HG02981 (cell line): Measurements from ENCODE around the gene RRAGB.
A peak's percentile ranks its signal among the peaks of the same experiment; 100 is the strongest.
"Not testable (repeated sequence)": the region's sequence is repeated elsewhere in the genome, so short reads cannot be mapped to it uniquely, and the experiment has no call there.

Source experiments
- ATAC-seq: cut with Tn5 transposase; IDR thresholded peaks from one replicate; pipeline ENCODE4 v1.9.1; 2021; ENCODE audit warnings: mild to moderate bottlenecking, moderate library complexity; ENCODE audit not compliant: unreplicated experiment

The RRAGB gene

DNA sequence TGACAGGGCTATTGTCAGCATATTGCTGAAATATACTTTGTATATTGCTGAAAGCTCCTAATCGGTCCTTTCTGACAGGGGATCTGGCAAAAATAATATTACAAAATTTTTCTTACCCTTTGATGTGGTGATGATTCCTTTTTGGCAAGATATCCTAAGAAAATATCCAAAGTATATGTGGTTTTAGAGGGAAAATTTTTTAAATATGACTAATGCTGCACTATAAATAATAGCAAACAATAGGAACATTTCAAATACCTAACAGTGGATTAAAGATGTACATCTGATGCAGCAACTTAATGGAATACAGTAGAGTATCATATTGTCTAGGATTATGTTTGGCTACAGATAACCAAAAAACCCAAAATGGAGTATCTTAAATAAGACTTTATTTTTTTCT, 49.6 kb downstream of the RRAGB start:
- ATAC-seq: no peak

DNA sequence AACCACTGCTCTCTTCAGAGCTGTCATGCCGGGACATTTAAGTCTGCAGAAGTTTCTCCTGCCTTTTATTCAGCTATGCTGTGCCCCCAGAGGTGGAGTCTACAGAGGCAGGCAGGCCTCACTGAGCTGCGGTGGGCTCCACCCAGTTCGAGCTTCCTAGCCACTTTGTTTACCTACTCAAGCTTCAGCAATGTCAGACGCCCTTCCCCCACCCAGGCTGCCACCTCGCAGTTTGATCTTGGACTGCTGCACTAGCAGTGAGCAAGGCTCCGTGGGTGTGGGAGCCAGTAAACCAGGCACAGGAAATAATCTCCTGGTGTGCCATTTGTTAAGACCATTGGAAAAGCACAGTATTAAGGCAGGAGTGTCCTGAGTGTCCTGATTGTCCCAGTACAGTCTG, 56.9 kb downstream of the RRAGB start:
- not testable (repeated sequence) for ATAC-seq

DNA sequence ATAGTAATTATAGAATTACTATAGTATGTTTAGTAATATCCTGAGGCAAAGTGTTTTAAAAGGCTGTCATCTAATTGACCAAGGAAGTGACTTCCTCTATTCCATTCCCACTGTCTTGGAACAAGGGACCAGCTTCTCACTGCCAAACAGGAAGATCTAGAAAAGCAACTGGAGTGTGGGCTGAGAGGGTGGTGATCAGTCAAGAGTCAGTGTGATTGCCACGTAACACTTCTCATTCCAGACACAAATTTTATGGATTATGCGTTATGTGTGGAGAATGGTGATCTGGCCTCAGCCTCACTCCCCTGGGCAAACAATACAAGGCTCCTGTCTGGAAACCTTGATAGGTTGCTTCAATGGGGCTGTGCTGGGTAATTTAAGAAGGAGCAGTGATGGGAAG, 60.0 kb downstream of the RRAGB start:
- ATAC-seq: no peak

DNA sequence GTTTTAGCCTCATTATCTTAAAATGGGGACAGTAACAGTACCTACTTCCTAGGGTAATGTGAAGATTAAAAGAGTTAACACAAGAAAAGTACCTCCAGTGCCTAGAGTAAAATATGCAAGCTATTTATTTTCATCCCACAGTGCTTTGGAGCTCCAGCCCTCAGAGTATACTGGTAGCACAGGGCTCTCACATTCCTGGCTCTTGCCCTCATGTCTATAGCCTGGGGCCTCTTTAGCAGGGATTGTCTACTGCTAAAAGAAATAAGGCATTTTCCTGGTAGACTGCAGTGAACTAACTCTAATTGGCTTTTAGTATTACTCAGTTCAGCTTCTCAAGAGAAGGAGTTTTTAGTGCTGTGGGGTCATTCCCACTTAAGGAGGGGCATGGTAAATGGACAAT, 60.8 kb downstream of the RRAGB start:
- ATAC-seq: no peak

DNA sequence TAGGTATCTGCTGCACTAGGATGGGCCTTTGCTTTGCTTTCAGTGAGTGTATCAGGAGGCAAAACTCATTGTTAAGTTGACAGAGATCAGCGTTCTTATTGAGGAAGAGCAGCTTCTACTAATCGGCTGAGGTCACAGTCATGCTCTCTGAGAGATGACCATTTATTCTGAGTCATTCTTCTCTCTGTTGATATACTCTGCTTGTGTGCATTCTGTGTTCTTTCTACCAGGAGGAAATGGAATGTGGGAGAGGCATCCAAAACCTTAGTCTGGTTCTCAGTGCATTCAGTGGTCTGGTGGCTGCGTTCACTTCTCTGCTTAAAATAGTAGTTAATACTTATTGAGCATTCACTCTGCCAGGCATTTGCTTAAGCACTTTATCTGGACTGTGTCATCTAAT, 66.2 kb downstream of the RRAGB start:
- ATAC-seq: no peak

DNA sequence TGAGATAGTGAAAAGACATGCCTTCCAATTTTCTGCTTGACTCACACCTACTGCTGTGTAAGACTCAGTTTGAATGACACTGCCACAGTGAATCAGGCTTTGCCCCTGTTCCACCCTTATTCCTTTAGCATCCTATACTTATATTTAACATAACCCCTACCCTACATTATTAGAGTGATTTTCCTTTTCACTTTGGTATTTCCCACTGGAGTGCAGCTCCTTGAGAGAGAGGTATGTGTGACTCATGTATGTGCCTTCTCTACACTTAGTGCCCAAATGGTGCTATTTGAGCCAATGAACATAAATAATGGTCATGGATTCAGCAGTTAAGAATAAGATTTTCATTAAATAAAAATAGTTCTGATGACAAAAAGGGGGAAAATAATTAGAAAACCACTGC, 69.5 kb downstream of the RRAGB start:
- no peak for ATAC-seq

DNA sequence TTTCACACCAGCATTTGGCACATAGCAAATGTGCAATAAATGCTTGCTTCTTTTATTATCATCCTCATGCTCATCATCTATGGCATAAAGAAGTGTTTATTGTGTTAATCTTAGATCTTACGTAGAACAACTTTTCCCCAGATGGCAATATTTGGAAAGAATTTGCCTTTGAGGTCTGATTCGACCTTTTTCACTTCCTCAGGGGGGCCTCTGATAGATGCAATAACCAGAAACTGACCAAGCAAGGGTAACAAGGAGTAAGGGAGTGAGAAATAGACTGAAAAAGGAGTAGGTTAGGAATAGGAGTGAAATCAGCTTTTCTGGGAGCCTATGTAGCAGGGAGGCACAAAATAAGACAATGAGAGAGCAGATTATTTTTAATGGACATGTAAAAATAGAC, 70.2 kb downstream of the RRAGB start:
- no peak for ATAC-seq

DNA sequence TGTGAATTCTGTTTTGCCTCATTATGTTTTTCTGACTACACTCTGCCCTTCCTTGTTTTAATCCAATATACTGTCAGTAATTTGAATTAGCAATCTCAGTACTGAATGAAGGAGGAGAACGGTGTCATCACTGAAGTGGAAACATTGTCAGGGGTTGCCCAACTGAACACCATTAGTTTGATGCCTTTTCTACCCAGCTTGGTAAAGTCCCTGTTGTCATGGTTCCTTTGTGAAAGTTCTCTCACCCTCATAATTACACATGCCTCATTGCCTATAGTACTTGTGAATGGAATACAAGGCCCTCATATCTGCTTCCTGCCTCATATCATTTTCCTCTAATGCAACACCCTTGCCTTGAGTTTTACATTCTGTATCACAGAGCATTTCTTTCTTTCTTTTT, 76.9 kb downstream of the RRAGB start:
- peak; percentile 87 for ATAC-seq

DNA sequence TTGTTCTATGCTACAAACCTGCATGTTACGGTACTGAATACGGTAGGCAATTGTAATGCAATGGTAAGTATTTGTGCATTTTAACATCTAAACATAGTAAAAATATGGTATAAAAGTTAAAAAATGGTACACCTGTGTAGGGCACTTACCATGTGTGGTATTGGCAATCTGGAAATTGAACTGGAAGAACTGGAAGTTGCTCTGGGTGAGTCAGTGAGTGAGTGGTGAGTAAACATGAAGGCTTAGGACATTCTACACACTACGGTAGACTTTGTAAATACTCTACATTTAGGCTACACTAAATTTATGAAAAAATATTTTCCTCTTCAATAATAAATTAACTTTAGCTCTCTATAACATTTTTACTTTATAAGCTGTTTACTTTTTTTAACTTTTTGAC, 78.9 kb downstream of the RRAGB start:
- ATAC-seq: no peak

DNA sequence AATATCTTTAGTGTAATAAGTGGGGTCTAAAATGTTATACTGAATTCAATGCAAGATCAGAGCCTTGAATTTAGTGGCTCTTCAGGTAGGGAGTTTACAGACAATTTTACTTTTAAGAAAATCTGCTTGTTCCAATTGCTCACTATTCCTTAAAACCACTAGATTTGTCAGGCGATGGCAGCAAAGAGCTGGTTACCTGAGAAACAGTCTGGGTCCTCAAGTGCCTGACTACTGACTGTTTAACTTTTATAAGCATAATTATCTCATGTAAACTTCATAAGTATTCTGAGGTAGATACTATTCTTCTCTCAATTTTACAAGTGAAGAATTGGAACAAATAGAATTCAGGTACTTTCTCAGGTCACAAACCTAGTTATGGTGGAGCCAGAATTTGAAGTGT, 84.3 kb downstream of the RRAGB start:
- ATAC-seq: no peak
